Activated naive CD4-positive, alpha-beta T cell treated with anti-CD3 and anti-CD28 coated beads for 36 hours (primary cell): Measurements from ENCODE around the gene PPP1R12A. TPM values are rescaled to one million over a fixed set of nuclear protein-coding genes. Genes with fewer than 3 reads are reported as not detected.
A peak's percentile ranks its signal among the peaks of the same experiment; 100 is the strongest.

ENCODE experiments used
- CTCF ChIA-PET: fragments of 350-600 bp; sonication (Branson Sonifier 250); formaldehyde crosslinking; loops from one replicate; lab custom pipeline; 2021; ENCODE audit warnings: antibody characterized with exemption; lab: Charles Lee
- DNase-seq: peaks from one replicate; pipeline ENCODE4 v3.0.0-alpha.2; 2020
- H3K27ac Mint-ChIP-seq: one replicate; pipeline ENCODE4 v1.8.0; 2021; ENCODE audit warnings: mild to moderate bottlenecking, mixed read lengths
- H3K27me3 Mint-ChIP-seq: one replicate; pipeline ENCODE4 v1.8.0; 2021; ENCODE audit warnings: low read depth, mixed read lengths
- H3K36me3 Mint-ChIP-seq: one replicate; pipeline ENCODE4 v1.8.0; 2021; ENCODE audit warnings: low read depth, mixed read lengths
- H3K4me1 Mint-ChIP-seq: one replicate; pipeline ENCODE4 v1.8.0; 2021; ENCODE audit warnings: low read depth, mixed read lengths
- H3K4me3 Mint-ChIP-seq: one replicate; pipeline ENCODE4 v1.8.0; 2021; ENCODE audit warnings: mild to moderate bottlenecking, moderate library complexity, mixed read lengths
- H3K9me3 Mint-ChIP-seq: one replicate; pipeline ENCODE4 v1.8.0; 2021; ENCODE audit warnings: mixed read lengths
- intact Hi-C: fragments of 100-400 bp; cut with micrococcal nuclease; formaldehyde crosslinking; loops from one replicate; pipeline ENCODE4 v1.15.1; 2023
- total RNA-seq, 2 experiments: library from RNA; stranded (reverse); gene quantifications; one replicate each; pipeline ENCODE4 v1.2.3, GENCODE V29; 2021

The PPP1R12A gene
- total RNA-seq, 2 experiments from 2014 or later, result 56.3 to 63.3 TPM

DNA sequence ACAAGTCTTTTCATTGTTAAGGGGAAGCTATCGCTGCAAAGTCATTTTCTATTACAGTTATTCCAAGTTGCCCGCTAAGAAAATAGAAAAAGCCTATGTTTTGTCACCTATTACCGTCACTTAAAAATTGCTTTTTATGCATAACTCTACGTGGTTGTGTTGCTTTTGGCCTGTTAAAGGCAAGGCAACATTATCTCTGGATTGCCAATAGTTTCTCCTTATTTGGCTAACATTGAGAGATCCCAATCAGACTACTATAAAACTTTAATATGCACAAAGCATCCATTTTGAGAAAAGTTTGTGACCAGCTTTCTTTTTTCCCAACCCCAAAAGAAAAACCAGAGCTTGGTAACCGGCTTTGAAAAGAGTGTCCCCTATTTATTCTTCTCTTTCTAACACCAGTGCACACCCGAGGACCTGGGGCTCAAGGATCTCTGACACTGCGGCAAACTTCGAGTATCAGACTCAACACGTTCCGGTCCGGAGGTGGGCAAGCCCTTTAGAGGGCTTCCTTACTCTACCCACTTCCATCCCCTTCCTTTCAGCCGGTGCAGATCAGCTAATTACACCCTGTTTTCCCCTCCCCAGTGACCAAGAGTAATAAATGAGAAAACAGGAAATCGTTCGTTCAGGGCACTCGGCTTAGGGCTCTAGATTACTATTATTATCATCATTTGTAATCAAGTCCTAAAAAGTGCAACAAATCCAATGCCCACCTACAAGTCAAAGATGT is 1.2 kb downstream of the PPP1R12A start:
- peak; percentile 26 for DNase-seq
- peak overlapping the region; percentile 98 for H3K27ac Mint-ChIP-seq
- no peaks in the 10 kb centered on the region for H3K9me3 Mint-ChIP-seq
- H3K4me3 Mint-ChIP-seq, result peak overlapping the region; percentile 98
- H3K4me1 Mint-ChIP-seq, result peaks cover 37% of the 10 kb centered on the region
- H3K36me3 Mint-ChIP-seq, result peaks cover 1% of the 10 kb centered on the region
- CTCF ChIA-PET, result interaction anchor here (0.7 kb wide), 1 partner anchor 12 kb away, joined by 3 read pairs; no protein-coding TSS in a partner anchor
- H3K27me3 Mint-ChIP-seq, result no peaks in the 10 kb centered on the region
- intact Hi-C loops, result no loop called here

DNA sequence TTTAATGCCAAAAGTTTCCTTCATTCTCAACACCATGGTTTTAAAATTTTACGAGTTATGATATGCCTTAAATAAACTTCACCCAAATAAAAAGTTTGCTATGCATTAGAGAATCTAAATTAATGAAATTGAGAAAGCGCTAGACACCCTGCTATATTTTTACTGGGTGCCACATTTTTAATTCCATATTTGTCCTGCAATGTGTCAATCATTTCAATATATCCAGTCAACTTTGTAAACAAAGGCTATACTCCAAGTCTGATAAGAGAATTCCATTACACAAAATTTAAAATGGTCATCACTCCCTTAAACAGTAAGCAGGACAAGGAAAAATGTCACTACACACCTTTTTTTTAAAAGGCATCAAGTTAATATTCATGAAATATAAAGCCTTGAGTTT is 1.9 kb downstream of the PPP1R12A start:
- H3K27ac Mint-ChIP-seq, result no peak overlapping the region
- no peaks in the 10 kb centered on the region for H3K27me3 Mint-ChIP-seq
- peaks cover 1% of the 10 kb centered on the region for H3K36me3 Mint-ChIP-seq
- no peak for DNase-seq
- intact Hi-C loops, result no loop called here
- CTCF ChIA-PET, result interaction anchor here (0.7 kb wide), 1 partner anchor 11 kb away, joined by 3 read pairs; no protein-coding TSS in a partner anchor
- no peaks in the 10 kb centered on the region for H3K9me3 Mint-ChIP-seq
- peaks cover 44% of the 10 kb centered on the region for H3K4me1 Mint-ChIP-seq
- H3K4me3 Mint-ChIP-seq, result peak overlapping the region; percentile 98

DNA sequence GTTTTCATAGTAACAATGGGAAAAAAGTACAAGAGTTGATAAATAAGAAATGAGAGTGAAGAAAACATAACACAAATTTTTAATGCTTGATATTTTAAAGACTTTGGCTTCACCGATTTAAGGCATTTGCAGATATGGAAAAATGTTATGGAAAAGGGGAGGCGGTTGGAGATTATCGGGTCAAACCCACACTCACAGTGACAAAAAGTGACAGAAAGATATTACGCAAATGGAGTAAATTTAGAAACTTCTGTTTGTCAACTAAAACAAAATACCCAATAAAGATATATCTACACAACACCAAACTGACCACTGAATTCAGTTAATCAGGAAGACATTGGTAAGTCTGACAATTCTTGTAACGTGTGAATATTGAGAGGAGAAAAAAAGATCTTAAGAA is 2.5 kb downstream of the PPP1R12A start:
- Mint-ChIP-seq H3K36me3 (peaks cover 1% of the 10 kb centered on the region), H3K27me3 (no peaks in the 10 kb centered on the region), H3K9me3 (no peaks in the 10 kb centered on the region), H3K4me3 (peak overlapping the region; percentile 36), H3K27ac (no peak overlapping the region), H3K4me1 (peaks cover 50% of the 10 kb centered on the region)
- CTCF ChIA-PET, result no interaction called here
- no peak for DNase-seq
- intact Hi-C loops, result no loop called here

DNA sequence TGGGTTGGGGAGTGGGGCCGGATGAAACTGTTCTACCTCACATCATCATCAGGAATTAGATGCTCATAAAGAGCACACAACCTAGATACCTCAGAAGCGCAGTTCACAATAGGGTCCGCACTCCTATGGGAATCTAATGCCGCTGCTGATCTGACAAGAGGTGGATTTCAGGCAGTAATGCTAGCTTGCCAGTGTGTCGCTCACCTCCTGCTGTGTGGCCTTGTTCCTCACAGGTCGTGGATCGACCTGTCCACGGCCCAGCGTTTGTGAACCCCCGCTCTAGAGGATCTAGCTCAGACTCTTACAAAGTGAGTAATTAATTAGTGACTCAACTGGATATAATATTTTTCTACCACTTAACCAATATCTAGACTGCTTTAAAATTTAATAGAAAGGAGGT is 5.8 kb downstream of the PPP1R12A start:
- Mint-ChIP-seq H3K9me3 (no peaks in the 10 kb centered on the region), H3K27ac (peak overlapping the region; percentile 24), H3K36me3 (no peaks in the 10 kb centered on the region), H3K27me3 (no peaks in the 10 kb centered on the region), H3K4me1 (peaks cover 56% of the 10 kb centered on the region), H3K4me3 (no peak overlapping the region)
- intact Hi-C loops, result loop anchor here (2.0 kb wide), 1 partner anchor 18 kb away; no protein-coding TSS in a partner anchor
- no peak for DNase-seq
- CTCF ChIA-PET, result no interaction called here

DNA sequence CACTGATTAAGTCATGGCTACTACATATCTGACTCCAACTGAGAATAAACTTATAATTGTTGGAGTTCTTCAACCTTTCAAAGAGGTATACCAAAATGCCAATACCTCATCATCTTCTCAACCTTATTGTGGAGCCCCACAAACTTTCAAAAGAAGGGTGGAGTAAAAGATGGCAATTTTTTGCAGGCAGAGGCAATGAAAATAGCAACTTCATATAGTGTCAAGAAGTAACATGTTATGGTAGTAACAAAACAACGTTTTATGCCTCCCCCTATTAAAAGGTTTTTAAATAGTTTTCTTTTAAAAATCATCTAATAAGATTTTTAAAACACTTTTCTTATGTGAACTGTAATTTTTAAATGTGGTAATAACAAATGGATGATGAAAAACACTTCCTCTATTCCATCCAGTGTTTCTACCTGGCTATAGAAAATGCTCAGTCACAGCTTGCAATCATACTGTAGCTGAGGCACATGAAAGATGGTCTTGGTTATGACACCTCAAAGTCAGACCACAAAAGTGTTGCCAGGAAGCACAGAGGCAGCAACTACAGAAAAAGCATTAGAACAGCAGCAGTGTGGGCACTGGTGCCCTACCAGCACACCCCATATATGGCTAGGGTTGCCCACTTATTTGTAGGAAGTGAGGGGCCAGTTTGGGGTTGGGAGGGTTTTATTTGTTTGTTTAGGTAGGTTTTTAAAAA is 7.0 kb downstream of the PPP1R12A start:
- intact Hi-C loops, result loop anchor here (1.0 to 2.0 kb wide), 4 partner anchors 8 to 41 kb away; no protein-coding TSS in a partner anchor
- H3K9me3 Mint-ChIP-seq, result no peaks in the 10 kb centered on the region
- no peak overlapping the region for H3K4me3 Mint-ChIP-seq
- H3K27ac Mint-ChIP-seq, result peak overlapping the region; percentile 53
- H3K27me3 Mint-ChIP-seq, result no peaks in the 10 kb centered on the region
- no peaks in the 10 kb centered on the region for H3K36me3 Mint-ChIP-seq
- H3K4me1 Mint-ChIP-seq, result peaks cover 53% of the 10 kb centered on the region
- CTCF ChIA-PET, result interaction anchor here (0.6 to 1.2 kb wide), 2 partner anchors 24 to 138 kb away, joined by 3 read pairs; no protein-coding TSS in a partner anchor
- peak; percentile 68 for DNase-seq

DNA sequence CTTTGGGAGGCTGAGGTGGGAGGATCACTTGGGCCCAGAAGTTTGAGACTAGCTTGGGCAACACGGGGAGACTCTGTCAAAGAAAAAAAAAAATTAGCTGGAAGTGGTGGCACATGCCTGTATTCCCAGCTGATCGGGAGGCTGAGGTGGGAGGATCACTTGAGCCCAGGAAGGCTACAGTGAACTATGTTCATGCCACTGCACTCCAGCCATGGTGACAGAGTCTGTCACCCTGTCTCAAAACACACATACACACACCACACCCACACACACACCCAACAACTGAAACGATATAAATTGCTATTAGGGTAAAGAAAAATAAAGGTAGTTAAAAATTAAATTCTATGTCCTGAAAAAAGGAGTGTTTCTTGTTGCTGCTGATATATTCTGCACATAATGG is 7.9 kb downstream of the PPP1R12A start:
- intact Hi-C loops, result no loop called here
- Mint-ChIP-seq H3K4me1 (peaks cover 50% of the 10 kb centered on the region), H3K9me3 (no peaks in the 10 kb centered on the region), H3K27ac (no peak overlapping the region), H3K27me3 (no peaks in the 10 kb centered on the region), H3K4me3 (no peak overlapping the region), H3K36me3 (peaks cover 2% of the 10 kb centered on the region)
- DNase-seq, result no peak
- CTCF ChIA-PET, result interaction anchor here (1.2 kb wide), 1 partner anchor 23 kb away, joined by 3 read pairs; no protein-coding TSS in a partner anchor

DNA sequence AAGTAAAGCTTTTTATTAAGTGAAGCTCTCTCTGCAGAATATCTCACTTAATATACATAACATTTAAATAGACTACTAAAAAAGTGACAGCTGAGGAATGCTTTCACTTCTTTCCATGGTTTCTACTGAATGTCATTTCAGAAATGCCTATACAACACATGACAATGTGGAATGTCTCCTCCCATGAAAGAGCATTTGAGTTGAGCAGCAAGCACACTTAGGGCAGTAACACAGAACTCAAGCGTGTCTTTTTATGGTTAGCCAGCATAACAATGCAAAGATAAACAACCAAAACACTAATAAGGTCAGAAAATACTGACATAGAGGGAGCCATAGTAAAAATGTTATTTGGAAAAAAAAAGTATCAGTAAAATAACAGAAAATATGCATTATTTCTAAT is 9.4 kb downstream of the PPP1R12A start:
- DNase-seq, result no peak
- no peak overlapping the region for H3K4me3 Mint-ChIP-seq
- H3K36me3 Mint-ChIP-seq, result peaks cover 2% of the 10 kb centered on the region
- H3K9me3 Mint-ChIP-seq, result no peaks in the 10 kb centered on the region
- no peak overlapping the region for H3K27ac Mint-ChIP-seq
- intact Hi-C loops, result no loop called here
- peaks cover 51% of the 10 kb centered on the region for H3K4me1 Mint-ChIP-seq
- CTCF ChIA-PET, result no interaction called here
- no peaks in the 10 kb centered on the region for H3K27me3 Mint-ChIP-seq

DNA sequence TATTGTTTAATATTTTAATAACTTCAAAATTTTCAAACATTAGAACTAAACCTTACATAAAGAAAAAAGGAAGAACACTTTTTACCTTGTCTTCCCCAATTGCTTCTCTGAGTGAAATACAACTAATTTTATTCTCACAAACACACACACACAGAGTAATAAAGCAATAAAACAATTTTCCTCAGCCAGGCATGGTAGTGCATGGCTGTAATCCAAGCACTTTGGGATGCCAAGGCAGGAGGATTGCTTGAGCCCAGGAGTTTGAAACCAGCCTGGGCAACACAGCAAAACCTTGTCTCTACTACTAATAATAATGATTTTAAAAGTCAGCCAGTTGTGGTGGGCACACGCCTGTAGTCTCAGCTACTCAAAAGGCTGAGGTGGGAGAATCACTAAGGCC is 13.1 kb downstream of the PPP1R12A start:
- no peaks in the 10 kb centered on the region for H3K27me3 Mint-ChIP-seq
- H3K4me1 Mint-ChIP-seq, result peaks cover 54% of the 10 kb centered on the region
- no peak for DNase-seq
- CTCF ChIA-PET, result interaction anchor here (1.1 kb wide), 1 partner anchor 12 kb away, joined by 3 read pairs; no protein-coding TSS in a partner anchor
- H3K36me3 Mint-ChIP-seq, result peaks cover 4% of the 10 kb centered on the region
- H3K27ac Mint-ChIP-seq, result no peak overlapping the region
- no peaks in the 10 kb centered on the region for H3K9me3 Mint-ChIP-seq
- H3K4me3 Mint-ChIP-seq, result no peak overlapping the region
- intact Hi-C loops, result no loop called here

DNA sequence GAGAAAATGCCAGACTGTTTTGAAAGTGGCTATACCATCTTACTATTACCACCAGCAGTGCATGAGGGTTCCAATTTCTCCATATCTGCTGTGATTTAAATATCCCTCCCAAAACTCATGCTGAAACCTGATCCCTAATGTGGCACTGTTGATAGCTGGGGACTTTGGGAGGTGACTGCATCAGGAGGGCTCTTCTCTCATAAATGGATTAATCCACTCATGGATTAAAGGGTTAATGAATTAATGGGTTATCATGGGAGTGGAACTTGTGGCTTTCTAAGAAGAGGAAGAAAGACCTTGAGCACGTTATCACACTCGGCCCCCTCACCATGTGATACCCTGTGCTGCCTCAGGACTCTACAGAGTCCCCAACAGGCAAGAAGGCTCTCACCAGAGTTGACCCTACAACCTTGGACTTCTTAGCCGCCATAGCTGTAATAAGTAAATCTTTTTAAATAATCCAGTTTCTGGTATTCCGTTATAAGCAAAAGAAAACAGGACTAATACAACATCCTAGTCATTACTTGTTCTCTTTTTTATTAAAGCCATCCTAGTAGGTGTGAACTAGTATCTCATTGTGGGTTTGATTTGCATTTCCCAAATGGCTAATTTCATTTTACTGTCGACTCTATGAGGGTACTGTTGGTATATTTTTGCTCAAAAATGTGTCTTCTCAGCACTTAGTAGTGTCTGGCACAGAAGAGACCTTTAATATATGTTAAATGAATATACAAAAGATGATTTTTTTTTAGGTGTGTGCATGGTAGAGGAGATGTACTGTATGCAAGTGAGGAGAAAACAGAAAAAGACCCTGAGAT is 14.3 kb downstream of the PPP1R12A start:
- no peaks in the 10 kb centered on the region for H3K27me3 Mint-ChIP-seq
- no peak overlapping the region for H3K27ac Mint-ChIP-seq
- no peak for DNase-seq
- intact Hi-C loops, result loop anchor here (1.0 kb wide), 1 partner anchor 8 kb away; no protein-coding TSS in a partner anchor
- no peak overlapping the region for H3K4me3 Mint-ChIP-seq
- H3K9me3 Mint-ChIP-seq, result no peaks in the 10 kb centered on the region
- peaks cover 4% of the 10 kb centered on the region for H3K36me3 Mint-ChIP-seq
- H3K4me1 Mint-ChIP-seq, result peaks cover 62% of the 10 kb centered on the region
- CTCF ChIA-PET, result interaction anchor here (0.6 kb wide), 1 partner anchor 125 kb away, joined by 4 read pairs; no protein-coding TSS in a partner anchor

DNA sequence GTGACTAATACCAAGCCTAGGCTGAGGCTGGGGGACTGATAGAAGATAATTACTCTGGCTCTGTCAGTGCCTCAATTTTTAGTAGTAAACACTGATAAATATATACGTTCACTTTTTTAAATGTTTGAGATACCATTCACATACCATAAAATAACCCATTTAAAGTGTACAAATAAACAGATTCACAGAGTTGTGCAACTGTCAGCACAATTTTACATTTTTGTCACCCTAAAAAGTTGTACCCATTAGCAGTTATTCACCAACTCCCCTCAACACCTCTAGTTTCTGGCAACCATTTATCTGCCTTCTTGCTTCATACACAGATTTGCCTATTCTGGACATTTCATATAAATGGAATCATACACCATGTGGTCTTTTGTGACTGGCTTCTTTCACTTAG is 15.1 kb downstream of the PPP1R12A start:
- H3K27ac Mint-ChIP-seq, result no peak overlapping the region
- intact Hi-C loops, result loop anchor here (1.0 kb wide), 1 partner anchor 9 kb away; no protein-coding TSS in a partner anchor
- CTCF ChIA-PET, result interaction anchor here (0.6 kb wide), 1 partner anchor 237 kb away, joined by 3 read pairs; no protein-coding TSS in a partner anchor
- H3K4me1 Mint-ChIP-seq, result peaks cover 60% of the 10 kb centered on the region
- H3K4me3 Mint-ChIP-seq, result no peak overlapping the region
- H3K27me3 Mint-ChIP-seq, result no peaks in the 10 kb centered on the region
- DNase-seq, result no peak
- no peaks in the 10 kb centered on the region for H3K9me3 Mint-ChIP-seq
- H3K36me3 Mint-ChIP-seq, result peaks cover 4% of the 10 kb centered on the region

DNA sequence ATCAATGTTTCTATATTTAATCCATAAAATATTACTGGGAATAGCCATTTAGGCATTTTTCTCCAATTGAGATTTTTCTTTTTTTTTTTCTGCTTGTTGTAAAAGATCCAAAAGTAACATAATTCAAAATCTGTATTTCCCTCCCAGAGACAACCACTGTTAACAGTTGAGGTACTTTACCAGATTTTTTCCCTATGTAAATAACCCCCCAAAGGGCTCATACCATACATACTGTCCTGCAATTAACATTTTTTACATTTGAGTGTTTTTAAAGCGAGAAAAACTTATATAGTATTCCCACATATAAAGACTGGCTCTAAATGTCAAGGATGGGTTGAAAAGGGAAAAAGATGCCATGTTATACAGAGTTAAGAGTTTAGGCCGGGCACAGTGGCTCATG is 18.1 kb downstream of the PPP1R12A start:
- CTCF ChIA-PET, result no interaction called here
- Mint-ChIP-seq H3K27ac (no peak overlapping the region), H3K36me3 (peaks cover 1% of the 10 kb centered on the region), H3K27me3 (no peaks in the 10 kb centered on the region), H3K4me1 (peaks cover 68% of the 10 kb centered on the region), H3K9me3 (no peaks in the 10 kb centered on the region), H3K4me3 (no peak overlapping the region)
- no peak for DNase-seq
- intact Hi-C loops, result no loop called here
